PC-9 (cell line): Measurements from ENCODE around the gene RAP1GAP2. TPM values are rescaled to one million over a fixed set of nuclear protein-coding genes. Genes with fewer than 3 reads are reported as not detected.
"Not testable (repeated sequence)": the region's sequence is repeated elsewhere in the genome, so short reads cannot be mapped to it uniquely, and the experiment has no call there.

Experiments used
- BruUV-seq: library from RNA; stranded (reverse); fragments of 400-500 nt; replicated peaks from 2 replicates; lab custom pipeline; 2021; lab: Mats Ljungman, UMichigan
- CTCF ChIA-PET: fragments of 300-600 bp; sonication (Branson Sonifier 250); formaldehyde crosslinking; loops from one replicate; lab custom pipeline; 2022; ENCODE audit warnings: antibody characterized with exemption; lab: Charles Lee
- POLR2A ChIA-PET: fragments of 300-600 bp; sonication (Branson Sonifier 250); formaldehyde crosslinking; loops from one replicate; lab custom pipeline; 2022; ENCODE audit warnings: antibody characterized with exemption; ENCODE audit not compliant: unreplicated experiment; lab: Charles Lee
- DNase-seq, 2 experiments: peaks; one replicate each; pipeline versions ENCODE4 v3.0.0 to v3.0.0-alpha.2; 2015 to 2022; ENCODE audit warnings: mixed read lengths in 1 of 2
- H2AFZ ChIP-seq: fragments of 200-600 bp; sonication (generic); 2 replicates; pipeline ENCODE4 v1.8.1; 2017; ENCODE audit warnings: antibody characterized with exemption
- H3F3A ChIP-seq: fragments of 200-600 bp; sonication (generic); 2 replicates; pipeline ENCODE4 v1.8.1; 2017; ENCODE audit warnings: antibody characterized with exemption, mild to moderate bottlenecking, low read depth; ENCODE audit not compliant: insufficient read depth
- H3K27ac ChIP-seq: fragments of 200-600 bp; sonication (generic); 2 replicates; pipeline ENCODE4 v1.6.1; 2016; ENCODE audit warnings: mixed run types
- H3K27me3 ChIP-seq: fragments of 200-600 bp; sonication (generic); 2 replicates; pipeline ENCODE4 v1.6.1; 2016; ENCODE audit warnings: low read depth, mixed run types; ENCODE audit not compliant: insufficient read depth
- H3K36me3 ChIP-seq: fragments of 200-600 bp; sonication (generic); 2 replicates; pipeline ENCODE4 v1.6.1; 2016; ENCODE audit warnings: low read depth, mixed run types
- H3K4me1 ChIP-seq: fragments of 200-600 bp; sonication (generic); replicated peaks from 2 replicates; pipeline ENCODE4 v1.6.1; 2016; ENCODE audit warnings: mixed run types; ENCODE audit not compliant: insufficient read depth
- H3K4me2 ChIP-seq: fragments of 200-600 bp; sonication (generic); 2 replicates; pipeline ENCODE4 v1.6.1; 2017; ENCODE audit warnings: mixed run types
- H3K4me3 ChIP-seq: fragments of 200-600 bp; sonication (generic); 2 replicates; pipeline ENCODE4 v1.6.1; 2016; ENCODE audit warnings: mixed run types
- H3K79me2 ChIP-seq: fragments of 200-600 bp; sonication (generic); 2 replicates; pipeline ENCODE4 v1.6.1; 2017; ENCODE audit warnings: low read depth, mixed run types
- H3K9me2 ChIP-seq: fragments of 200-600 bp; sonication (generic); 2 replicates; pipeline ENCODE4 v1.8.1; 2017; ENCODE audit warnings: mild to moderate bottlenecking; ENCODE audit not compliant: insufficient read depth
- H3K9me3 ChIP-seq: fragments of 200-600 bp; sonication (generic); 2 replicates; pipeline ENCODE4 v1.8.1; 2016; ENCODE audit warnings: low read depth; ENCODE audit not compliant: insufficient read depth
- H4K20me1 ChIP-seq: fragments of 200-600 bp; sonication (generic); 2 replicates; pipeline ENCODE4 v1.8.1; 2017; ENCODE audit not compliant: insufficient read depth
- CTCF ChIP-seq: fragments of 200-600 bp; sonication (generic); conservative IDR thresholded peaks from 2 replicates; pipeline ENCODE4 v1.6.1; 2017; ENCODE audit warnings: mixed run types, antibody characterized with exemption, mild to moderate bottlenecking, moderate library complexity
- EZH2 ChIP-seq: fragments of 200-600 bp; sonication (generic); IDR thresholded peaks from 2 replicates; pipeline ENCODE4 v1.8.0; 2017; ENCODE audit warnings: antibody characterized with exemption, low read depth
- intact Hi-C: fragments of 100-400 bp; cut with micrococcal nuclease; formaldehyde crosslinking; loops from one replicate; pipeline ENCODE4 v1.10.0; 2022; ENCODE audit not compliant: unreplicated experiment
- total RNA-seq: library from RNA; stranded (reverse); gene quantifications from 2 replicates; pipeline ENCODE4 v1.2.3, GENCODE V29; 2021

Gene RAP1GAP2
- total RNA-seq, 1 experiment from 2014 or later: 10.1 TPM

- Histone ChIP-seq H3K4me3 (no peak overlapping the region), H3K4me2 (no peak overlapping the region), H2AFZ (no peak overlapping the region), H3K4me1 (no peaks in the 10 kb centered on the region; the same call in 1 of the 2 replicates), H3K79me2 (no peaks in the 10 kb centered on the region), H3K27ac (no peak overlapping the region), H3K9me2 (no peaks in the 10 kb centered on the region), H3F3A (peaks cover 4% of the 10 kb centered on the region; the same call in 1 of the 2 replicates), H3K36me3 (no peaks in the 10 kb centered on the region; the same call in 1 of the 2 replicates), H3K27me3 (no peaks in the 10 kb centered on the region), H4K20me1 (no peaks in the 10 kb centered on the region; the same call in 1 of the 2 replicates), H3K9me3 (no peaks in the 10 kb centered on the region)
- no peak for TF ChIP-seq CTCF
- TF ChIP-seq EZH2: no peak
- ChIA-PET CTCF (no interaction called here), POLR2A (no interaction called here)
- no TSS peak for BruUV-seq
- DNase-seq: no peak
- intact Hi-C loops: no loop called here
Observed at GRCh38 chr17:2996810-2997670, 200.8 kb downstream of the RAP1GAP2 start.

GRCh38 chr17:2998469-2998901 is 202.2 kb downstream of the RAP1GAP2 start:
- H3K36me3 ChIP-seq, H3F3A ChIP-seq, CTCF ChIA-PET, H3K27ac ChIP-seq, H3K9me3 ChIP-seq, H4K20me1 ChIP-seq, BruUV-seq, H2AFZ ChIP-seq, H3K4me2 ChIP-seq, H3K9me2 ChIP-seq, H3K79me2 ChIP-seq, H3K4me3 ChIP-seq, H3K4me1 ChIP-seq, H3K27me3 ChIP-seq: not testable (repeated sequence)
- peak; percentile 45 to 47 for DNase-seq
- intact Hi-C loops: loop anchor here (1.0 kb wide), 1 partner anchor 38 kb away; no protein-coding TSS in a partner anchor
- POLR2A ChIA-PET: interaction anchor here (0.6 kb wide), 2 partner anchors 596 to 708 kb away, joined by 5 to 18 read pairs; no protein-coding TSS in a partner anchor

DNA sequence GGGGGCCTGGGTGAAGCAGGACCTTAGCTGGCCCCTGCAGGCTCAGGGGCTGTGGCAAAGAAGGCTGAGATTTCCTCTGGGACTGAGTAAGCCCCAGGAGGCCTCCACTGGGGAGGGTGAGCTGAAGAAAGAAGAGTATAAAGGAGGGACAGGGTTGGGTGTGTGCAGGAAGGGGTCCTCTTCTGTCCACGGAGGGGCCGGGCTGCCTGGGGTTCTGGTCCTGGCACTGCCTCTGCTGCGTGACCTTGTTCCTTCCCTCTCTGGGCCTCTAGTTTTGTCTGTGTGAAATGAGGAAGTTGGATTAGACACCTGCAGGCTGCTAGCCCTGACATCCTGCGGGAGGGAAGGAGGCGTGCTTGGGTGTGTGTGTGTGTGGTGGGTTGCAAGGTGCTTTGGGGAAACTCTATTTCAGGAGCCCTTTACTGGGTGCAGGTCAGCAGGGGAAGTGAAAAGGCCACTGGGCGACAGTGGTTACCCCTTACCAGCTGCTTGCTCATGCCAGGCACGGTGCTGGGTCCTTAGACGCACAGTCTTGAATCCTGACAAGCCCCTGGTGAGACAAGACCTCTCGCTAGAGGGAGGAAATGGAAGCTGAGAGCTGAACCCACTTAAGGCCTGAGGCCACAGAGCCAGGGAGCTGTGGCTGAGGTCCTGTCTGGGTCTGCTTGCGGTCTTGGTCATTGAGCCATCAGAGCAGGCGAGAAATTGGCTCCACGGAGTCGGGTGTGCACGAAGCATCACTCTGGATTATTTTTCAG is 206.5 kb downstream of the RAP1GAP2 start:
- Histone ChIP-seq H3F3A (peaks cover 25% of the 10 kb centered on the region; the same call in 1 of the 2 replicates), H3K79me2 (no peaks in the 10 kb centered on the region), H3K9me3 (no peaks in the 10 kb centered on the region), H3K36me3 (no peaks in the 10 kb centered on the region; the same call in 1 of the 2 replicates), H3K4me1 (peaks cover 22% of the 10 kb centered on the region), H3K27ac (no peak overlapping the region), H4K20me1 (no peaks in the 10 kb centered on the region; the same call in 1 of the 2 replicates), H3K27me3 (no peaks in the 10 kb centered on the region), H3K9me2 (no peaks in the 10 kb centered on the region), H3K4me2 (no peak overlapping the region), H3K4me3 (no peak overlapping the region), H2AFZ (no peak overlapping the region)
- DNase-seq: no peak
- no peak for TF ChIP-seq EZH2
- TF ChIP-seq CTCF: no peak
- BruUV-seq: no TSS peak
- ChIA-PET CTCF (interaction anchor here (2.5 kb wide), 1 partner anchor 72 kb away, joined by 8 read pairs; no protein-coding TSS in a partner anchor), POLR2A (no interaction called here)
- intact Hi-C loops: no loop called here
